ENCODE data around the gene ZNF609. TPM values are rescaled to one million over a fixed set of nuclear protein-coding genes. Genes with fewer than 3 reads are reported as not detected.
"Not testable (repeated sequence)": the region's sequence is repeated elsewhere in the genome, so short reads cannot be mapped to it uniquely, and the experiment has no call there.

Gene ZNF609
- total RNA-seq, 2 donors from 2014 or later: 17.9 to 22.7 TPM

DNA sequence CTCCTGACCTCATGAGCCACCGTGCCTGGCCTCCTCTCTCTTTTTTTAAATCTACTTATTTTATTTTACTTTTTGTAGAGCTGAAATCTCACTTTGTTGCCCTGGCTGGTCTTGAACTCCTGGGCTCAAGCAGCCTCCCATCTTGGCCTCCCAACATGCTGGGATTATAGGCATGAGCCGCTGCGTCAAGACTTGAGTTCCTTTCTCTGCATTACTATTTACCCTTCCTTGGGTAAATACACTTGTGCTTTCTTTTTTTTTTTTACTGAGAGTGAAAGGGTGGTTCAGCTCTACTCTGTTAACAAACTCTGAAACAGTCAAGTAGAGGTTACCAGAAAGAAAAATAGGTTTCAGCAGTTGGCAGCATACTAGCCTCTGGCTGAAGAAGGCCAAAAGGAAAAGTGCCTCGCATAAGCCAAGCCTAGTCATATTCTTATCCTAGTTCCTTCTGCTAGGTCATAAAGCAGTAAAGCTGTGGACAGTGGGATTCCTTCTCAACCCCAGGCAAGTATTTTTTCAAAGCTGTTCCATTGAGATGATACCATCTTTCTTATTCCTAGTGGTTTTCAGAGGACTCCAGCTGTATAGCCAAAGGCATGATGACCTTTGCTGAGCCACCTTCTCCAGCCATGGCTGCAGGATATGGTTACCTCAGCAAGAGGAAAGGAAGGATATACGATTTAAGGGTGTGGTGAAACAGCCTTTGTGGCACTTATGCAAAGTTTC lies 179.9 kb downstream of the ZNF609 start:
- DNase-seq (no peak), ATAC-seq (no peak)
- intact Hi-C loops (cut with DNase I): no loop called here
- H3K36me3 ChIP-seq (replicated peaks in 1 of 2; ENCODE audit: insufficient read depth in 1 of 2, low read depth in 2 of 2): no peaks in the 10 kb centered on the region
- TF ChIP-seq POLR2A (IDR thresholded peaks at IDR 0.05): no peak
- TF ChIP-seq, protein P1, sequence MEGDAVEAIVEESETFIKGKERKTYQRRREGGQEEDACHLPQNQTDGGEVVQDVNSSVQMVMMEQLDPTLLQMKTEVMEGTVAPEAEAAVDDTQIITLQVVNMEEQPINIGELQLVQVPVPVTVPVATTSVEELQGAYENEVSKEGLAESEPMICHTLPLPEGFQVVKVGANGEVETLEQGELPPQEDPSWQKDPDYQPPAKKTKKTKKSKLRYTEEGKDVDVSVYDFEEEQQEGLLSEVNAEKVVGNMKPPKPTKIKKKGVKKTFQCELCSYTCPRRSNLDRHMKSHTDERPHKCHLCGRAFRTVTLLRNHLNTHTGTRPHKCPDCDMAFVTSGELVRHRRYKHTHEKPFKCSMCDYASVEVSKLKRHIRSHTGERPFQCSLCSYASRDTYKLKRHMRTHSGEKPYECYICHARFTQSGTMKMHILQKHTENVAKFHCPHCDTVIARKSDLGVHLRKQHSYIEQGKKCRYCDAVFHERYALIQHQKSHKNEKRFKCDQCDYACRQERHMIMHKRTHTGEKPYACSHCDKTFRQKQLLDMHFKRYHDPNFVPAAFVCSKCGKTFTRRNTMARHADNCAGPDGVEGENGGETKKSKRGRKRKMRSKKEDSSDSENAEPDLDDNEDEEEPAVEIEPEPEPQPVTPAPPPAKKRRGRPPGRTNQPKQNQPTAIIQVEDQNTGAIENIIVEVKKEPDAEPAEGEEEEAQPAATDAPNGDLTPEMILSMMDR (IDR thresholded peaks at IDR 0.05): no peak
- H3K27me3 ChIP-seq: no peaks in the 10 kb centered on the region
- 53 to 63% methylated on average over 5 of the region's 5 CpGs for WGBS, 2 donors
- H3K4me3 ChIP-seq: no peak overlapping the region
- H3K9me3 ChIP-seq: no peaks in the 10 kb centered on the region
- peaks cover 46% of the 10 kb centered on the region for H3K4me1 ChIP-seq
- H3K27ac ChIP-seq: peak overlapping the region in 1 of 4 donors; percentile 42

DNA sequence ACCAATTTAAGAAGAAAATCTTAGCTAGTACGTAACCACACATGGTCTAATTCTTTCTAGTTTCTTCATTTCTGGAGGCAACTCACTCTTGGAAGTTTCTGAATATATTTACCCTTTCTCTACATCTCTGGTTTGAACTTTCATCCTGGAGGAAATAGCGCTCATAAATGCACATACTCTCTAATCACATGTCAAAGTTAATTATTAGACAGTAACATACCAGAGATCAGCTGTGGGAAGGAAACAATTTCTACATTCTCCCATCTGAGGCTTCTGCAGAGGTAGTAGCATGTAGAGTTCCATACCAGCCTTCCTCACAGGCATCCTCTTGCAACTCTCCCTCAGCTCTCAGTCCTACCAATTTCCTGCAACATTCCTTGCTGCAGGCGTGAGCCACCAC lies 182.5 kb downstream of the ZNF609 start:
- intact Hi-C loops (cut with DNase I): no loop called here
- Histone ChIP-seq H3K27ac (no peak overlapping the region), H3K4me3 (no peak overlapping the region), H3K27me3 (no peaks in the 10 kb centered on the region), H3K36me3 (replicated peaks in 1 of 2; ENCODE audit: insufficient read depth in 1 of 2, low read depth in 2 of 2) (no peaks in the 10 kb centered on the region), H3K4me1 (peaks cover 28% of the 10 kb centered on the region), H3K9me3 (no peaks in the 10 kb centered on the region)
- TF ChIP-seq POLR2A (IDR thresholded peaks at IDR 0.05): no peak
- TF ChIP-seq, protein P1 (IDR thresholded peaks at IDR 0.05): no peak
- ATAC-seq (peak; percentile 68), DNase-seq (no peak)
- WGBS, 2 donors: 43 to 57% methylated on average over 3 of the region's 3 CpGs

DNA sequence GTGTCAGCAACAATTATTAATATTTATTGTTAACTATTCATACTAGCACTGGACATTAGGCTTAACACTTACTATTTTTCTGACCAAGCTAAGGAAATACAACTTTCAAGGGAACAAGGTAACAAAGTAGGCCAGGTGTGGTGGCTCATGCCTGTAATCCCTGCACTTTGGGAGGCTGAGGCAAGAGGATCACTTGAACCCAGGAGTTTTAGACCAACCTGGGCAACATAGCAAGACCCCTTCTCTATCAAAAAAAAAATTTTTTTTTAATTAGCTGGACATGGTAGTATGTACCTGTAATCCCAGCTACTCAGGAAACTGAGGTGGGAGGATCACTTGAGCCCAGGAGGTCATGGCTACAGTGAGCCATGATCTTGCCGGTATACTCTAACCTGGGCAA lies 183.3 kb downstream of the ZNF609 start:
- no peak overlapping the region for H3K4me3 ChIP-seq
- H3K27me3 ChIP-seq: no peaks in the 10 kb centered on the region
- H3K4me1 ChIP-seq: peaks cover 30% of the 10 kb centered on the region
- TF ChIP-seq, protein P1 (IDR thresholded peaks at IDR 0.05): no peak
- no peak for TF ChIP-seq POLR2A (IDR thresholded peaks at IDR 0.05)
- DNase-seq (no peak), ATAC-seq (no peak)
- 100% methylated on average over 1 of the region's 1 CpG for WGBS, 2 donors
- H3K9me3 ChIP-seq: no peaks in the 10 kb centered on the region
- H3K36me3 ChIP-seq (replicated peaks in 1 of 2; ENCODE audit: insufficient read depth in 1 of 2, low read depth in 2 of 2): no peaks in the 10 kb centered on the region
- intact Hi-C loops (cut with DNase I): no loop called here
- no peak overlapping the region for H3K27ac ChIP-seq

DNA sequence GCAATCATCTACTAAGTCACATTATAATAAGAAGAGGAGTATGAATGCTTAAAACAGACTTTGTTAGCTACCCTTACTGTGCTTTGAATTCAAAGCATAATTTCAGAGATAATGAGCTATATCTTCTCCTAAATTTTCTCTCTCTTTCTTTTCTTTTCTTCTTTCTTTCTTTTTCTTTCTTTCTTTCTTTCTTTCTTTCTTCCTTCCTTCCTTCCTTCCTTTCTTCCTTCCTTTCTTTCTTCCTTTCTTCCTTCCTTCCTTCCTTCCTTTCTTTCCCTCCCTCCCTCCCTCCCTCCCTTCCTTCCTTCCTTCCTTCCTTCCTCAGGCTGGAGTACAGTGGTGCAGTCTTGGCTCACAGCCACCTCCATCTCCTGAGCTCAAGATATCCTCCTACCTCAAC lies 184.4 kb downstream of the ZNF609 start:
- H3K36me3 ChIP-seq (replicated peaks in 1 of 2; ENCODE audit: insufficient read depth in 1 of 2, low read depth in 2 of 2); H3K4me3 ChIP-seq; H3K9me3 ChIP-seq; ATAC-seq; H3K27ac ChIP-seq; intact Hi-C loops (cut with DNase I); H3K27me3 ChIP-seq; DNase-seq: not testable (repeated sequence)
- H3K4me1 ChIP-seq: peaks cover 30% of the 10 kb centered on the region

DNA sequence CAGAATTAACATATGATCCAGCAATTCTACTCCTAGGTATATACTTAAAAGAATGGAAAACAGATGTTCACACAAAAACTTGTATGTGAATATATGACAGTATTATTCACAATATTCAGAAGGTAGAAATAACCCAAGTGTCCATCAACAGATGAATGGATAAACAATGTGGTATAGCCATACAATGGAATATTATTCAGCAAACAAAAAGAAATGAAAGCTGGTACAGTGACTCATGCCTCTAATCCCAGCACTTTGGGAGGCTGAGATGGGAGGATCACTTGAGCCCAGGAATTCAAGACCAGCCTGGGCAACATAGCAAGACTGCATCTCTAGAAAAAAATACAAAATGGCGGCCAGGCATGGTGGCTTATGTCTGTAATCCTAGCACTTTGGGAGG lies 185.6 kb downstream of the ZNF609 start:
- Histone ChIP-seq H3K4me3 (no peak overlapping the region), H3K4me1 (peaks cover 20% of the 10 kb centered on the region), H3K27me3 (no peaks in the 10 kb centered on the region), H3K9me3 (no peaks in the 10 kb centered on the region), H3K27ac (no peak overlapping the region), H3K36me3 (replicated peaks in 1 of 2; ENCODE audit: insufficient read depth in 1 of 2, low read depth in 2 of 2) (no peaks in the 10 kb centered on the region)
- TF ChIP-seq, protein P1 (IDR thresholded peaks at IDR 0.05): no peak
- DNase-seq: no peak
- WGBS, 2 donors: 100% methylated on average over 1 of the region's 1 CpG
- no peak for ATAC-seq
- intact Hi-C loops (cut with DNase I): no loop called here

Data from body of pancreas (tissue), 4 donors.